Measurements from ENCODE around the gene RTN4. TPM values are rescaled to one million over a fixed set of nuclear protein-coding genes. Genes with fewer than 3 reads are reported as not detected.

The RTN4 gene
- total RNA-seq, 1 experiment from 2014 or later, result 200 TPM

- Histone ChIP-seq H4K5ac (ENCODE audit: insufficient read length, low read depth, low read length) (no peak overlapping the region), H3K27me3 (ENCODE audit: insufficient read depth, low read length) (no peaks in the 10 kb centered on the region), H2BK20ac (ENCODE audit: low read depth, low read length, poor library complexity, severe bottlenecking) (no peak overlapping the region), H3K18ac (ENCODE audit: insufficient read length, low read depth, low read length) (no peak overlapping the region), H3K14ac (ENCODE audit: insufficient read depth, low read length) (no peak overlapping the region), H4K20me1 (ENCODE audit: control insufficient read depth, insufficient read depth, insufficient read length) (no peaks in the 10 kb centered on the region), H3K4ac (ENCODE audit: low read depth, low read length) (no peak overlapping the region), H3K23ac (ENCODE audit: insufficient read length, low read depth, low read length) (no peak overlapping the region), H4K91ac (ENCODE audit: insufficient read length, low read depth, low read length) (no peak overlapping the region), H3K23me2 (ENCODE audit: insufficient read length, low read depth, low read length, poor library complexity, severe bottlenecking) (no peaks in the 10 kb centered on the region), H2AFZ (ENCODE audit: low read length) (no peak overlapping the region), H3K9ac (ENCODE audit: extremely low read depth, insufficient read length, low read length) (no peak overlapping the region), H2BK5ac (ENCODE audit: insufficient read length, low read length) (no peak overlapping the region), H3K4me2 (ENCODE audit: insufficient read depth, insufficient read length, low read length) (no peak overlapping the region), H2BK15ac (ENCODE audit: low read depth, low read length) (no peak overlapping the region), H3K79me2 (ENCODE audit: insufficient read depth, low read length) (no peaks in the 10 kb centered on the region), H3T11ph (ENCODE audit: low read length) (no peak overlapping the region), H3K9me3 (ENCODE audit: control insufficient read depth, low read depth, low read length) (no peaks in the 10 kb centered on the region), H3K4me1 (ENCODE audit: insufficient read depth, low read length) (peaks cover 2% of the 10 kb centered on the region; the same call in 1 of the 2 replicates), H3K56ac (ENCODE audit: insufficient read length, low read depth, low read length) (no peak overlapping the region), H3K79me1 (ENCODE audit: insufficient read depth, low read depth, low read length, poor library complexity, severe bottlenecking) (no peaks in the 10 kb centered on the region), H2BK12ac (ENCODE audit: insufficient read length, low read depth, low read length) (no peak overlapping the region), H4K8ac (replicated peaks; ENCODE audit: insufficient read length, low read depth, low read length) (no peak overlapping the region), H2AK5ac (ENCODE audit: insufficient read length, low read length) (no peak overlapping the region), H2BK120ac (ENCODE audit: low read depth, low read length, poor library complexity, severe bottlenecking) (no peak overlapping the region), H3K27ac (ENCODE audit: insufficient read length, low read depth, low read length) (no peak overlapping the region)
- H3K9me3 Mint-ChIP-seq, result no peaks in the 10 kb centered on the region
- H3K27me3 Mint-ChIP-seq (ENCODE audit: low read depth), result no peaks in the 10 kb centered on the region; the same call in 1 of the 2 replicates
- H3K4me3 Mint-ChIP-seq, result no peak overlapping the region
- WGBS (ENCODE audit: extremely low coverage, insufficient read length, low lambda C conversion rate), result no CpG with 5 or more reads among the region's 7 CpGs
- H3K4me1 Mint-ChIP-seq, result peaks cover 29 to 32% of the 10 kb centered on the region in 2 experiments
- H3K36me3 Mint-ChIP-seq (ENCODE audit: insufficient read depth in 1 of 3, low read depth in 3 of 3), result peaks cover 23 to 48% (median 32%) of the 10 kb centered on the region in 3 experiments
- TF ChIP-seq CTCF (conservative IDR thresholded peaks at IDR 0.05), result no peak
- no peak for DNase-seq
- H3K27ac Mint-ChIP-seq, result peak overlapping the region in 2 of 3 experiments; percentile 9; a peak in 1 of 7 replicates
These were observed 80.3 kb downstream of the RTN4 start for GRCh38 chr2:54969940-54970338.

Data from H9 (cell line).